IMR-90 (cell line): ENCODE measurements around the gene MDM4. TPM values are rescaled to one million over a fixed set of nuclear protein-coding genes. Genes with fewer than 3 reads are reported as not detected.

ENCODE experiments used
- ATAC-seq: fragments of 200-7000 bp; cut with Tn5 transposase; 2 replicates; pipeline ENCODE4 v1.9.1; 2020; ENCODE audit warnings: low read depth, mild to moderate bottlenecking, moderate library complexity
- BruUV-seq: library from RNA; stranded (reverse); fragments of 400-500 nt; replicated peaks from 2 replicates; lab custom pipeline; 2021; lab: Mats Ljungman, UMichigan
- CTCF ChIA-PET: fragments of 300-600 bp; formaldehyde crosslinking; extraction: SDS; loops from one replicate; lab custom pipeline; 2021; ENCODE audit warnings: antibody characterized with exemption; lab: Yijun Ruan, JAX
- POLR2A ChIA-PET: fragments of 300-600 bp; sonication (Branson Sonifier 250); formaldehyde crosslinking; loops from one replicate; lab custom pipeline; 2022; ENCODE audit warnings: antibody characterized with exemption; ENCODE audit not compliant: unreplicated experiment; lab: Charles Lee
- DNase-seq: peaks from one replicate; pipeline ENCODE4 v3.0.0; 2013
- H2AFZ ChIP-seq: replicated peaks from 2 replicates; pipeline ENCODE3; 2013; ENCODE audit warnings: low read length, mild to moderate bottlenecking; ENCODE audit not compliant: poor library complexity
- H2AK5ac ChIP-seq: 2 replicates; pipeline ENCODE4 v1.6.1; 2013; ENCODE audit warnings: low read depth, low read length, inconsistent platforms
- H2AK9ac ChIP-seq: replicated peaks from 2 replicates; pipeline ENCODE3; 2013; ENCODE audit warnings: mild to moderate bottlenecking, low read depth, low read length, moderate library complexity; ENCODE audit not compliant: poor library complexity
- H2BK120ac ChIP-seq: 2 replicates; pipeline ENCODE4 v1.6.1; 2013; ENCODE audit warnings: low read depth, low read length, inconsistent platforms
- H2BK15ac ChIP-seq: 3 replicates; pipeline ENCODE4 v1.6.1; 2013; ENCODE audit warnings: low read depth, low read length, inconsistent platforms
- H2BK20ac ChIP-seq: 2 replicates; pipeline ENCODE4 v1.6.1; 2013; ENCODE audit warnings: low read depth, mild to moderate bottlenecking, inconsistent platforms, low read length, moderate library complexity
- H2BK5ac ChIP-seq: 2 replicates; pipeline ENCODE4 v1.6.1; 2013; ENCODE audit warnings: mild to moderate bottlenecking, low read depth, low read length, inconsistent platforms; ENCODE audit not compliant: poor library complexity, severe bottlenecking
- H3K14ac ChIP-seq: replicated peaks from 2 replicates; pipeline ENCODE4 v1.6.1; 2013; ENCODE audit warnings: low read depth, low read length, inconsistent platforms
- H3K18ac ChIP-seq: 2 replicates; pipeline ENCODE4 v1.6.1; 2013; ENCODE audit warnings: low read depth, low read length, control low read depth
- H3K23ac ChIP-seq: 2 replicates; pipeline ENCODE4 v1.6.1; 2013; ENCODE audit warnings: low read depth, low read length, inconsistent platforms
- H3K27ac ChIP-seq: 2 replicates; pipeline ENCODE4 v1.5.1; 2013; ENCODE audit warnings: mild to moderate bottlenecking, control low read depth, low read length; ENCODE audit not compliant: insufficient read depth
- H3K27me3 ChIP-seq: 2 replicates; pipeline ENCODE4 v1.6.1; 2013; ENCODE audit warnings: low read length; ENCODE audit not compliant: control insufficient read depth, insufficient read depth
- H3K36me3 ChIP-seq: 2 replicates; pipeline ENCODE4 v1.6.1; 2013; ENCODE audit warnings: low read length, mixed read lengths; ENCODE audit not compliant: control insufficient read depth, insufficient read depth
- H3K4ac ChIP-seq: 2 replicates; pipeline ENCODE4 v1.6.1; 2013; ENCODE audit warnings: low read depth, low read length, inconsistent platforms
- H3K4me1 ChIP-seq: 2 replicates; pipeline ENCODE4 v1.6.1; 2013; ENCODE audit warnings: low read length, mixed read lengths; ENCODE audit not compliant: control insufficient read depth, insufficient read depth
- H3K4me2 ChIP-seq: 2 replicates; pipeline ENCODE4 v1.6.1; 2013; ENCODE audit warnings: low read depth, mild to moderate bottlenecking, control low read depth, low read length, moderate library complexity
- H3K4me3 ChIP-seq: 2 replicates; pipeline ENCODE4 v1.5.1; 2013; ENCODE audit warnings: low read depth, mild to moderate bottlenecking, control low read depth, low read length, moderate library complexity; ENCODE audit not compliant: insufficient read depth
- H3K56ac ChIP-seq: 2 replicates; pipeline ENCODE4 v1.6.1; 2013; ENCODE audit warnings: low read length, inconsistent platforms; ENCODE audit not compliant: insufficient read depth; ENCODE audit errors: extremely low read depth
- H3K79me1 ChIP-seq, 2 experiments: 2 replicates each; pipeline ENCODE4 v1.6.1; 2013; ENCODE audit warnings: low read length in 2 of 2, inconsistent platforms in 1 of 2, low read depth in 1 of 2
- H3K9ac ChIP-seq: 2 replicates; pipeline ENCODE4 v1.6.1; 2013; ENCODE audit warnings: low read depth, low read length, control low read depth
- H3K9me1 ChIP-seq: 2 replicates; pipeline ENCODE4 v1.6.1; 2013; ENCODE audit warnings: low read length, inconsistent platforms; ENCODE audit not compliant: insufficient read depth
- H3K9me3 ChIP-seq: 2 replicates; pipeline ENCODE4 v1.6.1; 2013; ENCODE audit warnings: low read length; ENCODE audit not compliant: control insufficient read depth, insufficient read depth
- H4K20me1 ChIP-seq: 2 replicates; pipeline ENCODE4 v1.6.1; 2013; ENCODE audit warnings: low read length, inconsistent platforms; ENCODE audit not compliant: insufficient read depth
- H4K5ac ChIP-seq: 2 replicates; pipeline ENCODE4 v1.6.1; 2013; ENCODE audit warnings: mild to moderate bottlenecking, low read depth, low read length, control low read depth
- H4K8ac ChIP-seq, 2 experiments: 2 replicates each; pipeline ENCODE4 v1.6.1; 2013; ENCODE audit warnings: low read depth in 2 of 2, low read length in 2 of 2, control low read depth in 1 of 2, inconsistent platforms in 1 of 2
- H4K91ac ChIP-seq: 2 replicates; pipeline ENCODE4 v1.6.1; 2013; ENCODE audit warnings: low read depth, low read length, inconsistent platforms; ENCODE audit not compliant: insufficient read depth
- BHLHE40 ChIP-seq: fragments of 150-350 bp; IDR thresholded peaks from 2 replicates; pipeline ENCODE4 v1.6.1; 2016; ENCODE audit warnings: mild to moderate bottlenecking, low read depth, low read length
- CEBPB ChIP-seq: IDR thresholded peaks from 2 replicates; pipeline ENCODE4 v1.6.1; 2012; ENCODE audit warnings: low read depth, low read length, improper control_type of control experiment
- CHD1 ChIP-seq: IDR thresholded peaks from 2 replicates; pipeline ENCODE4 v1.6.1; 2012; ENCODE audit warnings: low read depth, low read length, improper control_type of control experiment
- FOS ChIP-seq: fragments of 150-350 bp; IDR thresholded peaks from 2 replicates; pipeline ENCODE4 v1.6.1; 2016; ENCODE audit warnings: low read depth, low read length
- MAFK ChIP-seq: IDR thresholded peaks from 2 replicates; pipeline ENCODE4 v1.6.1; 2012; ENCODE audit warnings: low read depth, low read length, improper control_type of control experiment
- MAZ ChIP-seq: IDR thresholded peaks from 2 replicates; pipeline ENCODE4 v1.6.1; 2012; ENCODE audit warnings: low read depth, mild to moderate bottlenecking, low read length, improper control_type of control experiment, moderate library complexity, borderline replicate concordance
- MXI1 ChIP-seq: IDR thresholded peaks from 2 replicates; pipeline ENCODE4 v1.6.1; 2012; ENCODE audit warnings: low read depth, mild to moderate bottlenecking, low read length, moderate library complexity, borderline replicate concordance
- POLR2A ChIP-seq: IDR thresholded peaks from 2 replicates; pipeline ENCODE4 v1.6.1; 2012; ENCODE audit warnings: mild to moderate bottlenecking, low read depth, low read length
- RAD21 ChIP-seq: IDR thresholded peaks from 2 replicates; pipeline ENCODE4 v1.6.1; 2012; ENCODE audit warnings: low read length, improper control_type of control experiment
- RCOR1 ChIP-seq: IDR thresholded peaks from 2 replicates; pipeline ENCODE4 v1.6.1; 2012; ENCODE audit warnings: mild to moderate bottlenecking, low read length, improper control_type of control experiment; ENCODE audit not compliant: insufficient replicate concordance
- RFX5 ChIP-seq: IDR thresholded peaks from 2 replicates; pipeline ENCODE4 v1.8.0; 2012; ENCODE audit warnings: low read depth, mild to moderate bottlenecking, low read length, moderate library complexity
- SMC3 ChIP-seq: fragments of 150-350 bp; IDR thresholded peaks from 2 replicates; pipeline ENCODE4 v1.6.1; 2016; ENCODE audit warnings: low read depth, mild to moderate bottlenecking, antibody characterized with exemption, low read length, moderate library complexity
- WGBS, 2 experiments: methylation state at CpG; one replicate each; pipeline versions ENCODE4 v1.1.5 to v1.1.7; 2013; ENCODE audit warnings: missing lambda C conversion rate in 2 of 2; ENCODE audit not compliant: insufficient read length in 1 of 2; ENCODE audit errors: extremely low coverage in 2 of 2; 5-methylcytosine and 5-hydroxymethylcytosine counted together
- dilution Hi-C: fragments of 300-500 bp; cut with HindIII; formaldehyde crosslinking; loops from one replicate; pipeline ENCODE4 v1.14.3; 2018; ENCODE audit warnings: low sequenced_read_pairs; ENCODE audit not compliant: unreplicated experiment
- in situ Hi-C: fragments of 300-500 bp; cut with MboI; formaldehyde crosslinking; loops from 3 replicates; pipeline ENCODE4 v1.14.3; 2019; ENCODE audit warnings: low sequenced_read_pairs, inconsistent platforms, mixed read lengths
- intact Hi-C: fragments of 100-400 bp; cut with micrococcal nuclease; formaldehyde crosslinking; loops from 2 replicates; pipeline ENCODE4 v1.10.0; 2022
- polyA plus RNA-seq, 3 experiments: library from polyadenylated mRNA; depleted of rRNA; stranded (reverse); fragments of >200 nt; gene quantifications; 2 replicates each; pipeline ENCODE4 v1.2.3, GENCODE V29; 2012; ENCODE audit warnings: low replicate concordance in 1 of 3
- total RNA-seq: library from RNA; depleted of rRNA; stranded (reverse); fragments of >200 nt; gene quantifications from 2 replicates; pipeline ENCODE4 v1.2.3, GENCODE V29; 2012
- TF ChIP-seq, protein P1 (sequence below): fragments of 150-350 bp; IDR thresholded peaks from 2 replicates; pipeline ENCODE4 v1.6.1; 2016; ENCODE audit warnings: low read depth, mild to moderate bottlenecking, low read length, moderate library complexity, borderline replicate concordance
- TF ChIP-seq, protein P2 (sequence below): fragments of 150-350 bp; IDR thresholded peaks from 2 replicates; pipeline ENCODE4 v1.6.1; 2017; ENCODE audit warnings: mild to moderate bottlenecking, antibody characterized with exemption, low read length, low read depth
- TF ChIP-seq, protein P3 (sequence below): conservative IDR thresholded peaks from 2 replicates; pipeline ENCODE4 v1.5.1; 2012; ENCODE audit warnings: mild to moderate bottlenecking, low read depth, low read length, improper control_type of control experiment

MDM4 gene
- total and polyA plus RNA-seq, 2 of the 4 experiments (the other 2 are of a cell fraction): 7.4 to 20.1 TPM

DNA sequence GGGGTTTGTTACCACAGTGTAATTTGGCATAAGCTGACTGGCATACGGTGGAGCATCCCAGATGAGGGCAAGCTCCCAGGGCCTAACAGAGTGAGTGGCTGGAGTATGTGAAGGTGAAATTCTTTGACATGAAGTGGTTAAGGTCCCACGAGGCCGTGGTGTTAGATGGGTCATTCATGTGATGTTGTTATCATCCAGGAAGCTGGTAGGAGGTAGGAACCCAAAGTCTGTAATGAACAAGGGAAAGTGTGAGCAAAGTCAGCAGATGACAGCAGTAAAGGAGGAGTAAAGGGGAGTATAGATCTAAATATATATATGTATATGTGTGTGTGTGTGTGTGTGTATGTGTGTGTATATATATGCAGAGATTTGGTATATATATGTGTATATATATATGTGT is 47.6 kb downstream of the MDM4 start:
- TF ChIP-seq, protein P1, sequence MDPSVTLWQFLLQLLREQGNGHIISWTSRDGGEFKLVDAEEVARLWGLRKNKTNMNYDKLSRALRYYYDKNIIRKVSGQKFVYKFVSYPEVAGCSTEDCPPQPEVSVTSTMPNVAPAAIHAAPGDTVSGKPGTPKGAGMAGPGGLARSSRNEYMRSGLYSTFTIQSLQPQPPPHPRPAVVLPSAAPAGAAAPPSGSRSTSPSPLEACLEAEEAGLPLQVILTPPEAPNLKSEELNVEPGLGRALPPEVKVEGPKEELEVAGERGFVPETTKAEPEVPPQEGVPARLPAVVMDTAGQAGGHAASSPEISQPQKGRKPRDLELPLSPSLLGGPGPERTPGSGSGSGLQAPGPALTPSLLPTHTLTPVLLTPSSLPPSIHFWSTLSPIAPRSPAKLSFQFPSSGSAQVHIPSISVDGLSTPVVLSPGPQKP: no peak
- no peak for TF ChIP-seq RFX5
- TF ChIP-seq, protein P2, sequence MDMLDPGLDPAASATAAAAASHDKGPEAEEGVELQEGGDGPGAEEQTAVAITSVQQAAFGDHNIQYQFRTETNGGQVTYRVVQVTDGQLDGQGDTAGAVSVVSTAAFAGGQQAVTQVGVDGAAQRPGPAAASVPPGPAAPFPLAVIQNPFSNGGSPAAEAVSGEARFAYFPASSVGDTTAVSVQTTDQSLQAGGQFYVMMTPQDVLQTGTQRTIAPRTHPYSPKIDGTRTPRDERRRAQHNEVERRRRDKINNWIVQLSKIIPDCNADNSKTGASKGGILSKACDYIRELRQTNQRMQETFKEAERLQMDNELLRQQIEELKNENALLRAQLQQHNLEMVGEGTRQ: no peak
- no peak for TF ChIP-seq FOS
- no peak for TF ChIP-seq SMC3
- no peak for TF ChIP-seq MAFK
- TF ChIP-seq CEBPB: no peak
- no peak for TF ChIP-seq CHD1
- TF ChIP-seq BHLHE40: no peak
- no peak for TF ChIP-seq RCOR1
- TF ChIP-seq MXI1: no peak
- TF ChIP-seq, protein P3, sequence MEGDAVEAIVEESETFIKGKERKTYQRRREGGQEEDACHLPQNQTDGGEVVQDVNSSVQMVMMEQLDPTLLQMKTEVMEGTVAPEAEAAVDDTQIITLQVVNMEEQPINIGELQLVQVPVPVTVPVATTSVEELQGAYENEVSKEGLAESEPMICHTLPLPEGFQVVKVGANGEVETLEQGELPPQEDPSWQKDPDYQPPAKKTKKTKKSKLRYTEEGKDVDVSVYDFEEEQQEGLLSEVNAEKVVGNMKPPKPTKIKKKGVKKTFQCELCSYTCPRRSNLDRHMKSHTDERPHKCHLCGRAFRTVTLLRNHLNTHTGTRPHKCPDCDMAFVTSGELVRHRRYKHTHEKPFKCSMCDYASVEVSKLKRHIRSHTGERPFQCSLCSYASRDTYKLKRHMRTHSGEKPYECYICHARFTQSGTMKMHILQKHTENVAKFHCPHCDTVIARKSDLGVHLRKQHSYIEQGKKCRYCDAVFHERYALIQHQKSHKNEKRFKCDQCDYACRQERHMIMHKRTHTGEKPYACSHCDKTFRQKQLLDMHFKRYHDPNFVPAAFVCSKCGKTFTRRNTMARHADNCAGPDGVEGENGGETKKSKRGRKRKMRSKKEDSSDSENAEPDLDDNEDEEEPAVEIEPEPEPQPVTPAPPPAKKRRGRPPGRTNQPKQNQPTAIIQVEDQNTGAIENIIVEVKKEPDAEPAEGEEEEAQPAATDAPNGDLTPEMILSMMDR: no peak
- TF ChIP-seq MAZ: no peak
- no peak for TF ChIP-seq POLR2A
- TF ChIP-seq RAD21: no peak
- no peak overlapping the region for H3K56ac ChIP-seq
- WGBS, 2 experiments: 60% methylated on average over 2 of the region's 3 CpGs; no CpG with 5 or more reads in 1 of the 2 experiments
- in situ Hi-C loops (no loop called here), intact Hi-C loops (no loop called here), dilution Hi-C loops (no loop called here)
- POLR2A ChIA-PET: no interaction called here
- ATAC-seq (no peak), DNase-seq (no peak)
- no peak overlapping the region for H3K14ac ChIP-seq
- no peak overlapping the region for H3K9ac ChIP-seq
- no peak overlapping the region for H4K5ac ChIP-seq
- H2AK5ac ChIP-seq: no peak overlapping the region
- no peak overlapping the region for H2BK5ac ChIP-seq
- H2BK15ac ChIP-seq: no peak overlapping the region
- H3K4ac ChIP-seq: no peak overlapping the region
- peaks cover 5% of the 10 kb centered on the region; the same call in 1 of the 2 replicates for H3K4me1 ChIP-seq
- CTCF ChIA-PET: interaction anchor here (0.7 to 1.1 kb wide), 2 partner anchors 243 to 412 kb away, joined by 3 to 11 read pairs; partner anchors contain the start of gene ETNK2
- no peak overlapping the region for H2AFZ ChIP-seq
- H3K4me2 ChIP-seq: no peak overlapping the region
- no peaks in the 10 kb centered on the region for H3K9me3 ChIP-seq
- H3K23ac ChIP-seq: no peak overlapping the region
- no peak overlapping the region for H3K4me3 ChIP-seq
- H2AK9ac ChIP-seq: no peak overlapping the region
- no peak overlapping the region for H4K8ac ChIP-seq
- no peak overlapping the region for H2BK120ac ChIP-seq
- no peak overlapping the region for H3K18ac ChIP-seq
- no peaks in the 10 kb centered on the region for H4K20me1 ChIP-seq
- H3K27ac ChIP-seq: no peak overlapping the region
- BruUV-seq: no TSS peak
- H3K9me1 ChIP-seq: peaks cover 8% of the 10 kb centered on the region
- H2BK20ac ChIP-seq: no peak overlapping the region
- no peak overlapping the region for H4K91ac ChIP-seq
- H3K79me1 ChIP-seq: no peaks in the 10 kb centered on the region; a peak in 1 of 4 replicates
- H3K36me3 ChIP-seq: peaks cover 1% of the 10 kb centered on the region; the same call in 1 of the 2 replicates
- H3K27me3 ChIP-seq: no peaks in the 10 kb centered on the region
